ENCODE data around the gene CMC1. TPM values are rescaled to one million over a fixed set of nuclear protein-coding genes. Genes with fewer than 3 reads are reported as not detected.

CMC1 gene
- total RNA-seq, 4 donors from 2014 or later: 7.0 to 39.6 (median 16.1) TPM

GRCh38 chr3:28239108-28239507, 2.3 kb upstream of the CMC1 start:
- Histone ChIP-seq H3K27me3 (no peaks in the 10 kb centered on the region), H3K9me3 (no peaks in the 10 kb centered on the region), H3K36me3 (no peaks in the 10 kb centered on the region), H3K4me1 (peaks cover 0 to 25% (median 3%) of the 10 kb centered on the region in 4 donors), H3K4me3 (no peak overlapping the region), H3K27ac (no peak overlapping the region)
- TF ChIP-seq POLR2A (IDR thresholded peaks at IDR 0.05): no peak
- no peak for TF ChIP-seq CTCF (IDR thresholded peaks at IDR 0.05)
- no peak for DNase-seq

GRCh38 chr3:28240441-28240840, 978 bp upstream of the CMC1 start:
- no peaks in the 10 kb centered on the region for H3K27me3 ChIP-seq
- peak overlapping the region in 3 of 4 donors; percentile 89 to 97 (median 96) for H3K4me3 ChIP-seq
- no peak overlapping the region for H3K27ac ChIP-seq
- H3K9me3 ChIP-seq: no peaks in the 10 kb centered on the region
- no peaks in the 10 kb centered on the region for H3K36me3 ChIP-seq
- H3K4me1 ChIP-seq: peaks cover 0 to 28% (median 3%) of the 10 kb centered on the region in 4 donors
- TF ChIP-seq CTCF (IDR thresholded peaks at IDR 0.05): no peak
- no peak for DNase-seq

- H3K36me3 ChIP-seq: no peaks in the 10 kb centered on the region
- DNase-seq: no peak
- TF ChIP-seq CTCF (IDR thresholded peaks at IDR 0.05) (no peak), POLR2A (IDR thresholded peaks at IDR 0.05) (no peak)
- H3K27me3 ChIP-seq: no peaks in the 10 kb centered on the region
- peak overlapping the region in 2 of 4 donors; percentile 89 to 96 for H3K4me3 ChIP-seq
- peaks cover 0 to 35% (median 3%) of the 10 kb centered on the region in 4 donors for H3K4me1 ChIP-seq
- no peaks in the 10 kb centered on the region for H3K9me3 ChIP-seq
- H3K27ac ChIP-seq: no peak overlapping the region
These were observed 1.1 kb downstream of the CMC1 start for GRCh38 chr3:28242519-28242918.

- DNase-seq: no peak
- Histone ChIP-seq H3K9me3 (no peaks in the 10 kb centered on the region), H3K36me3 (no peaks in the 10 kb centered on the region), H3K4me1 (peaks cover 0 to 35% (median 3%) of the 10 kb centered on the region in 4 donors), H3K27me3 (no peaks in the 10 kb centered on the region), H3K4me3 (no peak overlapping the region), H3K27ac (peak overlapping the region in 1 of 4 donors; percentile 31)
- no peak for TF ChIP-seq CTCF (IDR thresholded peaks at IDR 0.05)
- TF ChIP-seq POLR2A (IDR thresholded peaks at IDR 0.05): no peak
These were observed 2.1 kb downstream of the CMC1 start for GRCh38 chr3:28243424-28244106.

- no peak for TF ChIP-seq POLR2A (IDR thresholded peaks at IDR 0.05)
- DNase-seq: no peak
- Histone ChIP-seq H3K27me3 (no peaks in the 10 kb centered on the region), H3K9me3 (no peaks in the 10 kb centered on the region), H3K4me3 (no peak overlapping the region), H3K27ac (no peak overlapping the region), H3K36me3 (no peaks in the 10 kb centered on the region), H3K4me1 (peaks cover 0 to 35% (median 3%) of the 10 kb centered on the region in 4 donors)
These were observed 3.1 kb downstream of the CMC1 start for GRCh38 chr3:28244491-28244890.

- Histone ChIP-seq H3K4me3 (no peak overlapping the region), H3K36me3 (no peaks in the 10 kb centered on the region), H3K9me3 (no peaks in the 10 kb centered on the region), H3K27ac (no peak overlapping the region), H3K27me3 (no peaks in the 10 kb centered on the region), H3K4me1 (peaks cover 0 to 26% (median 0%) of the 10 kb centered on the region in 4 donors)
- TF ChIP-seq CTCF (IDR thresholded peaks at IDR 0.05) (no peak), POLR2A (IDR thresholded peaks at IDR 0.05) (no peak)
- no peak for DNase-seq
These were observed 5.9 kb downstream of the CMC1 start for GRCh38 chr3:28247286-28247685.

Measured in Peyer's patch (tissue), 4 donors.